Measurements from ENCODE around the gene PASD1. TPM values are rescaled to one million over a fixed set of nuclear protein-coding genes. Genes with fewer than 3 reads are reported as not detected.

The PASD1 gene, protein sequence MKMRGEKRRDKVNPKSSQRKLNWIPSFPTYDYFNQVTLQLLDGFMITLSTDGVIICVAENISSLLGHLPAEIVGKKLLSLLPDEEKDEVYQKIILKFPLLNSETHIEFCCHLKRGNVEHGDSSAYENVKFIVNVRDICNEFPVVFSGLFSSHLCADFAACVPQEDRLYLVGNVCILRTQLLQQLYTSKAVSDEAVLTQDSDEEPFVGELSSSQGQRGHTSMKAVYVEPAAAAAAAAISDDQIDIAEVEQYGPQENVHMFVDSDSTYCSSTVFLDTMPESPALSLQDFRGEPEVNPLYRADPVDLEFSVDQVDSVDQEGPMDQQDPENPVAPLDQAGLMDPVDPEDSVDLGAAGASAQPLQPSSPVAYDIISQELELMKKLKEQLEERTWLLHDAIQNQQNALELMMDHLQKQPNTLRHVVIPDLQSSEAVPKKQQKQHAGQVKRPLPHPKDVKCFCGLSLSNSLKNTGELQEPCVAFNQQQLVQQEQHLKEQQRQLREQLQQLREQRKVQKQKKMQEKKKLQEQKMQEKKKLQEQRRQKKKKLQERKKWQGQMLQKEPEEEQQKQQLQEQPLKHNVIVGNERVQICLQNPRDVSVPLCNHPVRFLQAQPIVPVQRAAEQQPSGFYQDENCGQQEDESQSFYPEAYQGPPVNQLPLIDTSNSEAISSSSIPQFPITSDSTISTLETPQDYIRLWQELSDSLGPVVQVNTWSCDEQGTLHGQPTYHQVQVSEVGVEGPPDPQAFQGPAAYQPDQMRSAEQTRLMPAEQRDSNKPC
- total RNA-seq, result under 1 TPM in 1 of 9 donors, not detected in 8; 0.06 TPM
- polyA plus RNA-seq, result not detected
- long read RNA-seq, donor 1, result 0 reads
- long read RNA-seq, donor 2, result 0 reads
- long read RNA-seq, donor 3, result 0 reads

DNA sequence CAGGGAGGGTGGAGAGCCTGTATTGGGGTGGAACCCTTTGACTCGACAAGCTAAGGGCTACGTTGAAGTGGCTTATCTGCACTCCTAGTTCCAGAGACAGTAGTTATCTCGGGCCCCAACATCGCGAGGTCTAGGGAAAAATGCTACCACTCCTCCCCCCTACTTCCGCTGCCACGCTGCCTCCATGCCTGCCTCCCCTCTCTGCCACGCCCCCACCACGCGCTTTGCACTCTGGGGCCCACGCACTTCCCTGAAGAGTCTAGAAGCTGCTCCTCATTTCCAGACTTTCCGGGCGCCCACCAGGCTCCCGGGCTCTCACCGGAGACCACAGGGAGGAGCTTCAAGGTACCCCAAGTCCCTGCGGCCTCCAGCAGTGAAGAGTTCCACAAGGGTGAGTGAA is at the start of gene PASD1:
Gene PASD1, plus strand, starts transcription at position 227 of the 400 bp plus-strand sequence. CDS start 37,879 bp downstream, outside the sequence.
- Histone ChIP-seq H3K27ac (no peak within 1 kb of the TSS), H3K9me3 (peaks cover 0 to 16% (median 0%) of the 10 kb centered on the region in 12 donors), H3K4me3 (no peak within 1 kb of the TSS), H3K4me1 (no peaks in the 10 kb centered on the region), H3K27me3 (peaks cover 0 to 3% (median 0%) of the 10 kb centered on the region in 9 donors), H3K36me3 (no peaks in the 10 kb centered on the region)
- DNase-seq, result no peak
- TF ChIP-seq, protein P1, sequence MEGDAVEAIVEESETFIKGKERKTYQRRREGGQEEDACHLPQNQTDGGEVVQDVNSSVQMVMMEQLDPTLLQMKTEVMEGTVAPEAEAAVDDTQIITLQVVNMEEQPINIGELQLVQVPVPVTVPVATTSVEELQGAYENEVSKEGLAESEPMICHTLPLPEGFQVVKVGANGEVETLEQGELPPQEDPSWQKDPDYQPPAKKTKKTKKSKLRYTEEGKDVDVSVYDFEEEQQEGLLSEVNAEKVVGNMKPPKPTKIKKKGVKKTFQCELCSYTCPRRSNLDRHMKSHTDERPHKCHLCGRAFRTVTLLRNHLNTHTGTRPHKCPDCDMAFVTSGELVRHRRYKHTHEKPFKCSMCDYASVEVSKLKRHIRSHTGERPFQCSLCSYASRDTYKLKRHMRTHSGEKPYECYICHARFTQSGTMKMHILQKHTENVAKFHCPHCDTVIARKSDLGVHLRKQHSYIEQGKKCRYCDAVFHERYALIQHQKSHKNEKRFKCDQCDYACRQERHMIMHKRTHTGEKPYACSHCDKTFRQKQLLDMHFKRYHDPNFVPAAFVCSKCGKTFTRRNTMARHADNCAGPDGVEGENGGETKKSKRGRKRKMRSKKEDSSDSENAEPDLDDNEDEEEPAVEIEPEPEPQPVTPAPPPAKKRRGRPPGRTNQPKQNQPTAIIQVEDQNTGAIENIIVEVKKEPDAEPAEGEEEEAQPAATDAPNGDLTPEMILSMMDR (IDR thresholded peaks at IDR 0.05), result no peak
- TF ChIP-seq POLR2A (IDR thresholded peaks at IDR 0.05), result no peak
- intact Hi-C loops (cut with DNase I), result no loop called here
- ATAC-seq, result peak in 1 of 4 donors; percentile 13
- 92 to 96% (median 94%) methylated on average over 16 of the region's 16 CpGs for WGBS, 4 donors

DNA sequence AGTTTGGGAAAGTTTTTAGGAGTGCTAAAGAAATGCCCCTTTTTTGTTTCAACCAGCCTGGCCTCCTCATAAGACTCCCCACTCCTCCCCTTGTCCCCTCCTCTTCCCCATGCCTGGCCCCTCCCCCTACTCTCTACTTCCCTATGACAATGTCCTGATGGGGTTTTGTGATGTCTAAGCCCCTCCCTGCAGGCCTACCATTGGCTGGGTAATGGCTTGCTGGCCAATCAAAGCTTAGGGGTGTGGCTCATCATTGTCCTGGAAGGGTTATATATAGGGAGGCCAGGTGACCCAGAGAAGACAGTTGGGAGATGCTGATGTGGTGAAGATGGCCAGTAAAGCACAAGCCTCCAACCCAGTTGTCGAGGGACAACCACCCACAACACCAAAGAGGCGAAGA is 48.2 kb upstream of the PASD1 start:
- TF ChIP-seq POLR2A (IDR thresholded peaks at IDR 0.05), result no peak
- TF ChIP-seq, protein P1 (IDR thresholded peaks at IDR 0.05), result no peak
- H3K9me3 ChIP-seq, result no peaks in the 10 kb centered on the region
- DNase-seq (no peak), ATAC-seq (no peak)
- WGBS, 4 donors, result 59 to 81% (median 72%) methylated on average over 2 of the region's 2 CpGs
- no peak overlapping the region for H3K4me3 ChIP-seq
- H3K27ac ChIP-seq, result no peak overlapping the region
- intact Hi-C loops (cut with DNase I), result no loop called here
- no peaks in the 10 kb centered on the region for H3K27me3 ChIP-seq
- no peaks in the 10 kb centered on the region for H3K4me1 ChIP-seq
- no peaks in the 10 kb centered on the region for H3K36me3 ChIP-seq

DNA sequence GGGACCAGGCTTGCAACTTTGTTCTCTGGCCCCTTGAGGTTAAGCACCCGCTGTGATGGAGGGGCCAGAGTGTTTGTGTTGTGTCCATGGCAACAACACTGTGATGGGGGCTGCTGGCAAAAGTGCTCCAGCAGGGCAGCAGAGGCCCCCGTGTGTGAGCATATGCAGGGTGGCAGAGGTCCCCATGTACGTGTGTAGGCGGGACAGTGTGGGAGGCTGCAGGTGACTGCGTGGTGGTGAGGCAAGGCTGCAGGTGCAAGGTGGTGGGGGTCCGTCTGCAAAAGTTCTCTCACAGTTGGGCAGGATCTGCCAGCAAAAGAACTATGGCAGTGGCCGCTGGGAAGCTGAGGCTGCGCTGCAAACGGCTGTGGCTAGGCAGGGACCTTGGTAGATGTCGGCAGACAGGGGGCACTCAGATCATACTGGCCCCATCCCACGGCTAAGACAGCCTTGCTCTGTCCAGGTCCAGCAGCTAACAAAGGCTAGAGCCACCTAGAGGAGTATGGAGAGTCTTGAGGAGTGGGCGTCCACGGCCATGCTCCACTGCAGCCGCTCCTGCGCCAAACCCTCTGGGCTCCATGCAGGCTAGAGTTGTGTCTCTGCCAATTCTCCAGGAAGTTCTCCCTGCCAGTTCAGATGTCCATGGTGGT is 46.8 kb upstream of the PASD1 start:
- WGBS, 4 donors, result 70 to 79% (median 74%) methylated on average over 11 to 15 of the region's 15 CpGs
- no peaks in the 10 kb centered on the region for H3K4me1 ChIP-seq
- H3K27me3 ChIP-seq, result no peaks in the 10 kb centered on the region
- no peak overlapping the region for H3K4me3 ChIP-seq
- no peak for TF ChIP-seq POLR2A (IDR thresholded peaks at IDR 0.05)
- TF ChIP-seq, protein P1 (IDR thresholded peaks at IDR 0.05), result no peak
- intact Hi-C loops (cut with DNase I), result no loop called here
- no peaks in the 10 kb centered on the region for H3K36me3 ChIP-seq
- H3K27ac ChIP-seq, result no peak overlapping the region
- ATAC-seq, result no peak
- H3K9me3 ChIP-seq, result no peaks in the 10 kb centered on the region
- DNase-seq, result no peak
